GM23338 (cell line): ENCODE measurements around the gene FOXA2. TPM values are rescaled to one million over a fixed set of nuclear protein-coding genes. Genes with fewer than 3 reads are reported as not detected.
A peak's percentile ranks its signal among the peaks of the same experiment; 100 is the strongest.

Experiments
- ATAC-seq: fragments of 200-7000 bp; cut with Tn5 transposase; 3 replicates; pipeline ENCODE4 v1.9.1; 2020
- DNase-seq: peaks from one replicate; pipeline ENCODE4 v3.0.0-alpha.2; 2015; ENCODE audit warnings: low spot score
- H2AFZ ChIP-seq: fragments of 200-600 bp; sonication (generic); 2 replicates; pipeline ENCODE4 v1.8.0; 2016; ENCODE audit warnings: antibody characterized with exemption, mild to moderate bottlenecking, moderate library complexity
- H3F3A ChIP-seq: fragments of 200-600 bp; sonication (generic); replicated peaks from 2 replicates; pipeline ENCODE4 v1.8.0; 2017; ENCODE audit warnings: antibody characterized with exemption, mixed run types, low read depth
- H3K27ac ChIP-seq: fragments of 200-600 bp; sonication (generic); 2 replicates; pipeline ENCODE4 v1.6.1; 2016; ENCODE audit warnings: low read depth
- H3K27me3 ChIP-seq: fragments of 200-600 bp; sonication (generic); 2 replicates; pipeline ENCODE4 v1.8.0; 2016; ENCODE audit warnings: mild to moderate bottlenecking, mixed run types, moderate library complexity; ENCODE audit not compliant: insufficient read depth
- H3K36me3 ChIP-seq: fragments of 200-600 bp; sonication (generic); 2 replicates; pipeline ENCODE4 v1.8.0; 2016; ENCODE audit warnings: mild to moderate bottlenecking; ENCODE audit not compliant: insufficient read depth
- H3K4me1 ChIP-seq: fragments of 200-600 bp; sonication (generic); 2 replicates; pipeline ENCODE4 v1.8.0; 2016; ENCODE audit warnings: mild to moderate bottlenecking, moderate library complexity; ENCODE audit not compliant: insufficient read depth
- H3K4me2 ChIP-seq: fragments of 200-600 bp; sonication (generic); 2 replicates; pipeline ENCODE4 v1.7.1; 2017; ENCODE audit warnings: mixed run types
- H3K4me3 ChIP-seq: fragments of 200-600 bp; sonication (generic); 2 replicates; pipeline ENCODE4 v1.6.1; 2016; ENCODE audit warnings: mixed run types
- H3K79me2 ChIP-seq: fragments of 200-600 bp; sonication (generic); replicated peaks from 2 replicates; pipeline ENCODE4 v1.8.0; 2017; ENCODE audit warnings: mild to moderate bottlenecking; ENCODE audit not compliant: insufficient read depth
- H3K9me2 ChIP-seq: fragments of 200-600 bp; sonication (generic); 2 replicates; pipeline ENCODE4 v1.8.0; 2017; ENCODE audit not compliant: insufficient read depth
- H4K20me1 ChIP-seq: fragments of 200-600 bp; sonication (generic); replicated peaks from 2 replicates; pipeline ENCODE4 v1.8.0; 2017; ENCODE audit warnings: mild to moderate bottlenecking; ENCODE audit not compliant: insufficient read depth
- H3K27ac Mint-ChIP-seq: 2 replicates; pipeline ENCODE4 v1.8.0; 2020; ENCODE audit warnings: inconsistent platforms, mild to moderate bottlenecking, moderate library complexity, mixed read lengths
- H3K27me3 Mint-ChIP-seq: 3 replicates; pipeline ENCODE4 v1.8.0; 2022; ENCODE audit warnings: low read depth, mild to moderate bottlenecking, moderate library complexity, mixed read lengths, inconsistent platforms; ENCODE audit not compliant: insufficient read depth, poor library complexity
- H3K36me3 Mint-ChIP-seq: 3 replicates; pipeline ENCODE4 v1.8.0; 2021; ENCODE audit warnings: low read depth, mild to moderate bottlenecking, inconsistent platforms, moderate library complexity, mixed read lengths
- H3K4me1 Mint-ChIP-seq: 3 replicates; pipeline ENCODE4 v1.8.0; 2020; ENCODE audit warnings: mild to moderate bottlenecking, inconsistent platforms, mixed read lengths
- H3K4me3 Mint-ChIP-seq: 3 replicates; pipeline ENCODE4 v1.8.0; 2021; ENCODE audit warnings: moderate library complexity, mild to moderate bottlenecking, inconsistent platforms, mixed read lengths
- H3K9me3 Mint-ChIP-seq: 3 replicates; pipeline ENCODE4 v1.8.0; 2020; ENCODE audit warnings: moderate library complexity, mild to moderate bottlenecking, inconsistent platforms, mixed read lengths
- CREB1 ChIP-seq: fragments of 250-450 bp; sonication (Bioruptor Pico); IDR thresholded peaks from 2 replicates; pipeline ENCODE4 v1.5.0; 2020; ENCODE audit warnings: low read depth, mild to moderate bottlenecking, moderate library complexity
- CTCF ChIP-seq, 2 experiments: fragments of 200-600 bp in 1 of 2; sonication (generic) in 1 of 2; conservative IDR thresholded peaks; 2 replicates each; pipeline versions ENCODE4 v1.5.1 to v1.6.1; 2016 to 2017; ENCODE audit warnings: antibody characterized with exemption in 2 of 2, low read depth in 2 of 2, mild to moderate bottlenecking in 2 of 2, moderate library complexity in 1 of 2
- EZH2 ChIP-seq: fragments of 200-600 bp; sonication (generic); IDR thresholded peaks from one replicate; pipeline ENCODE4 v1.8.0; 2017; ENCODE audit warnings: antibody characterized with exemption, mild to moderate bottlenecking, low read depth; ENCODE audit not compliant: unreplicated experiment
- EZH2phosphoT487 ChIP-seq: fragments of 200-600 bp; sonication (generic); IDR thresholded peaks from one replicate; pipeline ENCODE4 v1.8.1; 2018; ENCODE audit warnings: antibody characterized with exemption; ENCODE audit not compliant: unreplicated experiment
- JUNB ChIP-seq: IDR thresholded peaks from one replicate; pipeline ENCODE4 v1.6.1; 2016; ENCODE audit warnings: antibody characterized with exemption; ENCODE audit not compliant: unreplicated experiment
- NANOG ChIP-seq: IDR thresholded peaks from 2 replicates; pipeline ENCODE4 v1.6.1; 2016; ENCODE audit warnings: antibody characterized with exemption, borderline replicate concordance
- POLR2AphosphoS5 ChIP-seq: IDR thresholded peaks from 2 replicates; pipeline ENCODE4 v1.6.1; 2016; ENCODE audit warnings: antibody characterized with exemption, low read depth
- REST ChIP-seq: IDR thresholded peaks from one replicate; pipeline ENCODE4 v1.6.1; 2018; ENCODE audit warnings: antibody characterized with exemption; ENCODE audit not compliant: unreplicated experiment
- STAT1 ChIP-seq: IDR thresholded peaks from one replicate; pipeline ENCODE4 v1.6.1; 2016; ENCODE audit warnings: antibody characterized with exemption; ENCODE audit not compliant: unreplicated experiment
- ZNF114 ChIP-seq: fragments of 250-450 bp; sonication (Bioruptor Pico); IDR thresholded peaks from 2 replicates; pipeline ENCODE4 v1.5.0; 2020; ENCODE audit warnings: mild to moderate bottlenecking, moderate library complexity
- ZNF331 ChIP-seq: fragments of 250-450 bp; sonication (Bioruptor Pico); IDR thresholded peaks from 2 replicates; pipeline ENCODE4 v1.5.0; 2020; ENCODE audit warnings: low read depth, mild to moderate bottlenecking, moderate library complexity
- polyA plus RNA-seq: library from polyadenylated mRNA; unstranded; fragments of >200 nt; fragmentation: Nextera tagmentation; extraction: Ambion mirVana; gene quantifications from 2 replicates; pipeline ENCODE4 v1.2.1, GENCODE V29; 2016
- total RNA-seq: library from RNA; depleted of rRNA; stranded (reverse); fragments of >200 nt; shearing (Covaris generic); gene quantifications from 2 replicates; pipeline ENCODE4 v1.2.3, GENCODE V29; 2014
- TF ChIP-seq, protein P1 (sequence below): IDR thresholded peaks from 2 replicates; pipeline ENCODE4 v1.6.1; 2016; ENCODE audit warnings: antibody characterized with exemption
- TF ChIP-seq, protein P2 (sequence below): fragments of 250-450 bp; sonication (Bioruptor Pico); IDR thresholded peaks from 2 replicates; pipeline ENCODE4 v1.5.0; 2020; ENCODE audit warnings: mild to moderate bottlenecking, moderate library complexity

FOXA2 gene
- total and polyA plus RNA-seq, 2 experiments from 2014 or later, result not detected

- peaks cover 99% of the 10 kb centered on the region for H3K27me3 Mint-ChIP-seq
- Histone ChIP-seq H3K4me2 (peak overlapping the region; percentile 79), H4K20me1 (peaks cover 50% of the 10 kb centered on the region), H3K27ac (no peak overlapping the region), H3K4me1 (peaks cover 85% of the 10 kb centered on the region), H2AFZ (no peak overlapping the region), H3K27me3 (peaks cover 100% of the 10 kb centered on the region), H3K36me3 (no peaks in the 10 kb centered on the region; the same call in 1 of the 2 replicates), H3F3A (peaks cover 69% of the 10 kb centered on the region), H3K4me3 (peak overlapping the region; percentile 44; the same call in 1 of the 2 replicates), H3K79me2 (no peaks in the 10 kb centered on the region), H3K9me2 (no peaks in the 10 kb centered on the region)
- no peak overlapping the region for H3K4me3 Mint-ChIP-seq
- TF ChIP-seq ZNF331 (no peak), JUNB (no peak), POLR2AphosphoS5 (no peak), CTCF (conservative IDR thresholded peaks at IDR 0.05; ENCODE audit: low read depth in 2 of 2) (no peak), REST (no peak), CREB1 (CRISPR knock-in tag) (no peak), EZH2phosphoT487 (no peak), ZNF114 (CRISPR knock-in tag) (no peak), STAT1 (no peak), EZH2 (no peak), NANOG (no peak)
- TF ChIP-seq, protein P1, sequence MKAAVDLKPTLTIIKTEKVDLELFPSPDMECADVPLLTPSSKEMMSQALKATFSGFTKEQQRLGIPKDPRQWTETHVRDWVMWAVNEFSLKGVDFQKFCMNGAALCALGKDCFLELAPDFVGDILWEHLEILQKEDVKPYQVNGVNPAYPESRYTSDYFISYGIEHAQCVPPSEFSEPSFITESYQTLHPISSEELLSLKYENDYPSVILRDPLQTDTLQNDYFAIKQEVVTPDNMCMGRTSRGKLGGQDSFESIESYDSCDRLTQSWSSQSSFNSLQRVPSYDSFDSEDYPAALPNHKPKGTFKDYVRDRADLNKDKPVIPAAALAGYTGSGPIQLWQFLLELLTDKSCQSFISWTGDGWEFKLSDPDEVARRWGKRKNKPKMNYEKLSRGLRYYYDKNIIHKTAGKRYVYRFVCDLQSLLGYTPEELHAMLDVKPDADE, result no peak
- TF ChIP-seq, protein P2, sequence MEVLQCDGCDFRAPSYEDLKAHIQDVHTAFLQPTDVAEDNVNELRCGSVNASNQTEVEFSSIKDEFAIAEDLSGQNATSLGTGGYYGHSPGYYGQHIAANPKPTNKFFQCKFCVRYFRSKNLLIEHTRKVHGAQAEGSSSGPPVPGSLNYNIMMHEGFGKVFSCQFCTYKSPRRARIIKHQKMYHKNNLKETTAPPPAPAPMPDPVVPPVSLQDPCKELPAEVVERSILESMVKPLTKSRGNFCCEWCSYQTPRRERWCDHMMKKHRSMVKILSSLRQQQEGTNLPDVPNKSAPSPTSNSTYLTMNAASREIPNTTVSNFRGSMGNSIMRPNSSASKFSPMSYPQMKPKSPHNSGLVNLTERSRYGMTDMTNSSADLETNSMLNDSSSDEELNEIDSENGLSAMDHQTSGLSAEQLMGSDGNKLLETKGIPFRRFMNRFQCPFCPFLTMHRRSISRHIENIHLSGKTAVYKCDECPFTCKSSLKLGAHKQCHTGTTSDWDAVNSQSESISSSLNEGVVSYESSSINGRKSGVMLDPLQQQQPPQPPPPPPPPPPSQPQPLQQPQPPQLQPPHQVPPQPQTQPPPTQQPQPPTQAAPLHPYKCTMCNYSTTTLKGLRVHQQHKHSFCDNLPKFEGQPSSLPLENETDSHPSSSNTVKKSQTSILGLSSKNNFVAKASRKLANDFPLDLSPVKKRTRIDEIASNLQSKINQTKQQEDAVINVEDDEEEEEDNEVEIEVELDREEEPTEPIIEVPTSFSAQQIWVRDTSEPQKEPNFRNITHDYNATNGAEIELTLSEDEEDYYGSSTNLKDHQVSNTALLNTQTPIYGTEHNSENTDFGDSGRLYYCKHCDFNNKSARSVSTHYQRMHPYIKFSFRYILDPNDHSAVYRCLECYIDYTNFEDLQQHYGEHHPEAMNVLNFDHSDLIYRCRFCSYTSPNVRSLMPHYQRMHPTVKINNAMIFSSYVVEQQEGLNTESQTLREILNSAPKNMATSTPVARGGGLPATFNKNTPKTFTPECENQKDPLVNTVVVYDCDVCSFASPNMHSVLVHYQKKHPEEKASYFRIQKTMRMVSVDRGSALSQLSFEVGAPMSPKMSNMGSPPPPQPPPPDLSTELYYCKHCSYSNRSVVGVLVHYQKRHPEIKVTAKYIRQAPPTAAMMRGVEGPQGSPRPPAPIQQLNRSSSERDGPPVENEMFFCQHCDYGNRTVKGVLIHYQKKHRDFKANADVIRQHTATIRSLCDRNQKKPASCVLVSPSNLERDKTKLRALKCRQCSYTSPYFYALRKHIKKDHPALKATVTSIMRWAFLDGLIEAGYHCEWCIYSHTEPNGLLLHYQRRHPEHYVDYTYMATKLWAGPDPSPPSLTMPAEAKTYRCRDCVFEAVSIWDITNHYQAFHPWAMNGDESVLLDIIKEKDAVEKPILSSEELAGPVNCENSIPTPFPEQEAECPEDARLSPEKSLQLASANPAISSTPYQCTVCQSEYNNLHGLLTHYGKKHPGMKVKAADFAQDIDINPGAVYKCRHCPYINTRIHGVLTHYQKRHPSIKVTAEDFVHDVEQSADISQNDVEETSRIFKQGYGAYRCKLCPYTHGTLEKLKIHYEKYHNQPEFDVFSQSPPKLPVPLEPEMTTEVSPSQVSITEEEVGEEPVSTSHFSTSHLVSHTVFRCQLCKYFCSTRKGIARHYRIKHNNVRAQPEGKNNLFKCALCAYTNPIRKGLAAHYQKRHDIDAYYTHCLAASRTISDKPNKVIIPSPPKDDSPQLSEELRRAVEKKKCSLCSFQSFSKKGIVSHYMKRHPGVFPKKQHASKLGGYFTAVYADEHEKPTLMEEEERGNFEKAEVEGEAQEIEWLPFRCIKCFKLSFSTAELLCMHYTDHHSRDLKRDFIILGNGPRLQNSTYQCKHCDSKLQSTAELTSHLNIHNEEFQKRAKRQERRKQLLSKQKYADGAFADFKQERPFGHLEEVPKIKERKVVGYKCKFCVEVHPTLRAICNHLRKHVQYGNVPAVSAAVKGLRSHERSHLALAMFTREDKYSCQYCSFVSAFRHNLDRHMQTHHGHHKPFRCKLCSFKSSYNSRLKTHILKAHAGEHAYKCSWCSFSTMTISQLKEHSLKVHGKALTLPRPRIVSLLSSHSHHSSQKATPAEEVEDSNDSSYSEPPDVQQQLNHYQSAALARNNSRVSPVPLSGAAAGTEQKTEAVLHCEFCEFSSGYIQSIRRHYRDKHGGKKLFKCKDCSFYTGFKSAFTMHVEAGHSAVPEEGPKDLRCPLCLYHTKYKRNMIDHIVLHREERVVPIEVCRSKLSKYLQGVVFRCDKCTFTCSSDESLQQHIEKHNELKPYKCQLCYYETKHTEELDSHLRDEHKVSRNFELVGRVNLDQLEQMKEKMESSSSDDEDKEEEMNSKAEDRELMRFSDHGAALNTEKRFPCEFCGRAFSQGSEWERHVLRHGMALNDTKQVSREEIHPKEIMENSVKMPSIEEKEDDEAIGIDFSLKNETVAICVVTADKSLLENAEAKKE (CRISPR knock-in tag), result no peak
- DNase-seq (no peak), ATAC-seq (no peak)
- H3K27ac Mint-ChIP-seq, result no peak overlapping the region
- peaks cover 64% of the 10 kb centered on the region for H3K4me1 Mint-ChIP-seq
- no peaks in the 10 kb centered on the region for H3K36me3 Mint-ChIP-seq
- H3K9me3 Mint-ChIP-seq, result no peaks in the 10 kb centered on the region; the same call in 2 of the 3 replicates
Observed at GRCh38 chr20:22576273-22576672, 8.1 kb downstream of the FOXA2 start.
